ENCODE results near the gene FOXN3. TPM values are rescaled to one million over a fixed set of nuclear protein-coding genes. Genes with fewer than 3 reads are reported as not detected.

Gene FOXN3
- total RNA-seq, 1 donor from 2014 or later = 122 TPM

DNA sequence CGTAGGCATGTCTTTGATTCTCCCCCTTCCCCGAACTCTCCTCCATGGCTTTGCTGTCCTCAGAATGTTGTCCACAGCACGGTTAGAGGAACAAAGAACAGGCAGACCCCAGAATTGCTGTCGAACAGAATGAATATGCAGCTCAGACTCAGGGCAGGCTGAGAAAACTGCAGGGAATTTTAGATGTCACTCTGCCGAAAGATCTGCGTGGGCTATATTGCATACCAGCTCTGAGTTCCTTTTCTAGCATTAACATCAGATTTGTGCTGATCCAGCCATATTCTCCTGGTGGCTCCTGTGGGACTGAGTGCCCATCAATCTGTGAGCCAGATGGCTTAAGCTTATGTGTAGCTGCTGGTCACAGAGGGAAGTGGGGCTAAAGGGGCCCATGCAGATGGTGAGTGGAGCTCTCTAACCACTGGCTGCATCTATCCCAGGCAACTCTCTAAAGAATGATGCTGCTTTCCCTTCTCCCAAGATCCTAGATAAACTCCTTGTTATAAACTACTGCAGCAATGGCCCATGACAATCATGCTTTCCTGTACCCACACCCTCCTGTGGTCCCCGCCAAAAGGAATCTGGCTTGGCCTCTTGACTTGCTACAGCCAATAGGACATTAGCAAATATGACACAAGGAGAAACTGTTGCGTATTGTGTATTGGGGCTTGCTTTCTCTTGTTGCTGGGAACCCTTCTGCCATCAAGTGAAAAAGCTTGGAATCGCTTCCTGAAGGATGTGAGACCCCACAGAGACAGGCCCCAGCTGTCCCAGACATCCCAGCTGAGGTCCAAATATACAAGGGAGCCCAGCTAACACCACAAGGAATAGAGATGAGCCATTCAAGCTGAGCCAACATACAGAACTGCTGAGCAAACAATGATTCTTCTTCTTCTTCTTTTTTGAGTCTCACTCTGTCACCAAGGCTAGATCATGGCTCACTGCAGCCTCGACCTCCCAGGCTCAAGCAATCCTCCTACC is 101.3 kb downstream of the FOXN3 start:
- H3K4me2 ChIP-seq (ENCODE audit: low read length) = no peak overlapping the region
- TF ChIP-seq EZH2 (IDR thresholded peaks at IDR 0.05; ENCODE audit: insufficient read depth, low read length) = no peak
- TF ChIP-seq, protein P1, sequence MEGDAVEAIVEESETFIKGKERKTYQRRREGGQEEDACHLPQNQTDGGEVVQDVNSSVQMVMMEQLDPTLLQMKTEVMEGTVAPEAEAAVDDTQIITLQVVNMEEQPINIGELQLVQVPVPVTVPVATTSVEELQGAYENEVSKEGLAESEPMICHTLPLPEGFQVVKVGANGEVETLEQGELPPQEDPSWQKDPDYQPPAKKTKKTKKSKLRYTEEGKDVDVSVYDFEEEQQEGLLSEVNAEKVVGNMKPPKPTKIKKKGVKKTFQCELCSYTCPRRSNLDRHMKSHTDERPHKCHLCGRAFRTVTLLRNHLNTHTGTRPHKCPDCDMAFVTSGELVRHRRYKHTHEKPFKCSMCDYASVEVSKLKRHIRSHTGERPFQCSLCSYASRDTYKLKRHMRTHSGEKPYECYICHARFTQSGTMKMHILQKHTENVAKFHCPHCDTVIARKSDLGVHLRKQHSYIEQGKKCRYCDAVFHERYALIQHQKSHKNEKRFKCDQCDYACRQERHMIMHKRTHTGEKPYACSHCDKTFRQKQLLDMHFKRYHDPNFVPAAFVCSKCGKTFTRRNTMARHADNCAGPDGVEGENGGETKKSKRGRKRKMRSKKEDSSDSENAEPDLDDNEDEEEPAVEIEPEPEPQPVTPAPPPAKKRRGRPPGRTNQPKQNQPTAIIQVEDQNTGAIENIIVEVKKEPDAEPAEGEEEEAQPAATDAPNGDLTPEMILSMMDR (IDR thresholded peaks at IDR 0.05; ENCODE audit: insufficient read depth, low read depth, low read length) = no peak
- H2AFZ ChIP-seq (ENCODE audit: low read depth, low read length) = no peak overlapping the region
- DNase-seq (ENCODE audit: low read depth) (no peak), FAIRE-seq (no peak)
- H3K4me3 ChIP-seq (ENCODE audit: insufficient read depth, low read depth, low read length) = no peak overlapping the region
- no peak overlapping the region for H3K4me3 Mint-ChIP-seq (ENCODE audit: unreplicated experiment)
- H3K27ac Mint-ChIP-seq (ENCODE audit: unreplicated experiment) = no peak overlapping the region
- peaks cover 15% of the 10 kb centered on the region for H3K4me1 Mint-ChIP-seq (ENCODE audit: low read depth, unreplicated experiment)
- no peaks in the 10 kb centered on the region for H3K36me3 ChIP-seq (ENCODE audit: insufficient read depth, low read length)
- H3K27me3 ChIP-seq (ENCODE audit: insufficient read depth, low read length) = no peaks in the 10 kb centered on the region
- peaks cover 6% of the 10 kb centered on the region for H3K4me1 ChIP-seq (ENCODE audit: insufficient read depth, low read length)
- peaks cover 52% of the 10 kb centered on the region for H4K20me1 ChIP-seq (ENCODE audit: insufficient read depth, low read length)
- peaks cover 2% of the 10 kb centered on the region for H3K9me3 Mint-ChIP-seq (ENCODE audit: unreplicated experiment)
- no peak overlapping the region for H3K27ac ChIP-seq (ENCODE audit: low read depth, low read length)
- peaks cover 44% of the 10 kb centered on the region for H3K79me2 ChIP-seq (ENCODE audit: insufficient read depth, low read length)
- no peaks in the 10 kb centered on the region for H3K9me3 ChIP-seq (ENCODE audit: insufficient read depth, low read depth, low read length)
- H3K27me3 Mint-ChIP-seq (ENCODE audit: low read depth, unreplicated experiment) = no peaks in the 10 kb centered on the region
- peaks cover 26% of the 10 kb centered on the region for H3K36me3 Mint-ChIP-seq (ENCODE audit: low read depth, unreplicated experiment)
- no peak overlapping the region for H3K9ac ChIP-seq (ENCODE audit: low read length)

DNA sequence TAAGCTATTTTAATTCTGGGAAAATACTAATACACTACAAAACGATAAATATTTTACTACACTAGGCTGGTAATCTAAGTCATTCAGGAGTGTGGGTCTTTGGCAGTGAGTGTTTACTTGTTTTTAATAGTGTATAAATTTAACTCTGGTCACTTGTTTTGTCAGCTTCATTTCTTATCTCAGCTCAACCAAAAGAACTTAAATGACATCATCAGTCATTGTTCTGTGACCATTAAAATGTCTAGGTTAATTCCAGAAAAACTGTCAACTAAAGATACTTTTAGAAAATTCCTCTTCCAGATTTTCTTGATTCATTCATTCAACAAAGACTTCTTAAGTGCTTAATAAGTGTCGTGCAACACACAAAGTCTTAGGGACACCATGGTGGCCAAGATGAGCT is 102.8 kb downstream of the FOXN3 start:
- peaks cover 2% of the 10 kb centered on the region for H3K9me3 Mint-ChIP-seq (ENCODE audit: unreplicated experiment)
- no peak overlapping the region for H3K4me3 Mint-ChIP-seq (ENCODE audit: unreplicated experiment)
- H3K27me3 Mint-ChIP-seq (ENCODE audit: low read depth, unreplicated experiment) = no peaks in the 10 kb centered on the region
- H3K4me1 Mint-ChIP-seq (ENCODE audit: low read depth, unreplicated experiment) = peaks cover 11% of the 10 kb centered on the region
- Histone ChIP-seq H2AFZ (ENCODE audit: low read depth, low read length) (no peak overlapping the region), H3K36me3 (ENCODE audit: insufficient read depth, low read length) (no peaks in the 10 kb centered on the region), H3K9me3 (ENCODE audit: insufficient read depth, low read depth, low read length) (no peaks in the 10 kb centered on the region), H3K4me2 (ENCODE audit: low read length) (no peak overlapping the region), H3K79me2 (ENCODE audit: insufficient read depth, low read length) (peaks cover 51% of the 10 kb centered on the region), H3K4me1 (ENCODE audit: insufficient read depth, low read length) (no peaks in the 10 kb centered on the region), H3K27me3 (ENCODE audit: insufficient read depth, low read length) (no peaks in the 10 kb centered on the region), H3K27ac (ENCODE audit: low read depth, low read length) (no peak overlapping the region), H4K20me1 (ENCODE audit: insufficient read depth, low read length) (peaks cover 45% of the 10 kb centered on the region), H3K9ac (ENCODE audit: low read length) (no peak overlapping the region), H3K4me3 (ENCODE audit: insufficient read depth, low read depth, low read length) (no peak overlapping the region)
- TF ChIP-seq, protein P1 (IDR thresholded peaks at IDR 0.05; ENCODE audit: insufficient read depth, low read depth, low read length) = no peak
- TF ChIP-seq EZH2 (IDR thresholded peaks at IDR 0.05; ENCODE audit: insufficient read depth, low read length) = no peak
- DNase-seq (ENCODE audit: low read depth) (no peak), FAIRE-seq (no peak)
- no peak overlapping the region for H3K27ac Mint-ChIP-seq (ENCODE audit: unreplicated experiment)
- H3K36me3 Mint-ChIP-seq (ENCODE audit: low read depth, unreplicated experiment) = peaks cover 24% of the 10 kb centered on the region

DNA sequence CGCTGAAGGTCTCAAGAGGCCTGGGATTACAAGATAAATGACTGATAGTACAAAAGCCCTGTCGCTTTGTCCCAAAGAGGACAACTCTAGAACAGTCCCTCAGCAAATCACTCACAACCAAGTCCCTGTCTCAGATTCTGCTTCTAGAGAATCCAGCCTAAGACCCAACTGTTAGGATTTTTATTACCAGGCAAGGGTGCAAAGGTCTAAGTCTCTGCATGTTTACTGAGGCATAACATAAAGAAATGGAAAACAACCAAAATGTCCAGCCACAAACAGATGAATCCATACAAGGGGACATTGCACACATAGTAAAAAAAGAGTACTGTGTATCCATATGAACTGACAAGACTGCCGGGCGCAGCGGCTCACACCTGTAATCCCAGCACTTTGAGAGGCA is 104.1 kb downstream of the FOXN3 start:
- Histone ChIP-seq H3K4me3 (ENCODE audit: insufficient read depth, low read depth, low read length) (no peak overlapping the region), H3K9ac (ENCODE audit: low read length) (no peak overlapping the region), H3K4me1 (ENCODE audit: insufficient read depth, low read length) (no peaks in the 10 kb centered on the region), H3K9me3 (ENCODE audit: insufficient read depth, low read depth, low read length) (no peaks in the 10 kb centered on the region), H2AFZ (ENCODE audit: low read depth, low read length) (no peak overlapping the region), H3K36me3 (ENCODE audit: insufficient read depth, low read length) (no peaks in the 10 kb centered on the region), H3K4me2 (ENCODE audit: low read length) (no peak overlapping the region), H4K20me1 (ENCODE audit: insufficient read depth, low read length) (peaks cover 33% of the 10 kb centered on the region), H3K27me3 (ENCODE audit: insufficient read depth, low read length) (no peaks in the 10 kb centered on the region), H3K27ac (ENCODE audit: low read depth, low read length) (no peak overlapping the region), H3K79me2 (ENCODE audit: insufficient read depth, low read length) (peaks cover 53% of the 10 kb centered on the region)
- no peak overlapping the region for H3K4me3 Mint-ChIP-seq (ENCODE audit: unreplicated experiment)
- H3K36me3 Mint-ChIP-seq (ENCODE audit: low read depth, unreplicated experiment) = peaks cover 23% of the 10 kb centered on the region
- no peak for FAIRE-seq
- TF ChIP-seq, protein P1 (IDR thresholded peaks at IDR 0.05; ENCODE audit: insufficient read depth, low read depth, low read length) = no peak
- no peak for TF ChIP-seq EZH2 (IDR thresholded peaks at IDR 0.05; ENCODE audit: insufficient read depth, low read length)
- no peak overlapping the region for H3K27ac Mint-ChIP-seq (ENCODE audit: unreplicated experiment)
- H3K4me1 Mint-ChIP-seq (ENCODE audit: low read depth, unreplicated experiment) = peaks cover 17% of the 10 kb centered on the region
- DNase-seq (ENCODE audit: low read depth) = no peak
- H3K9me3 Mint-ChIP-seq (ENCODE audit: unreplicated experiment) = peaks cover 2% of the 10 kb centered on the region
- H3K27me3 Mint-ChIP-seq (ENCODE audit: low read depth, unreplicated experiment) = no peaks in the 10 kb centered on the region

All from astrocyte (in vitro differentiated cells and primary cell).